ENCODE data around the gene IRF4.

DNA sequence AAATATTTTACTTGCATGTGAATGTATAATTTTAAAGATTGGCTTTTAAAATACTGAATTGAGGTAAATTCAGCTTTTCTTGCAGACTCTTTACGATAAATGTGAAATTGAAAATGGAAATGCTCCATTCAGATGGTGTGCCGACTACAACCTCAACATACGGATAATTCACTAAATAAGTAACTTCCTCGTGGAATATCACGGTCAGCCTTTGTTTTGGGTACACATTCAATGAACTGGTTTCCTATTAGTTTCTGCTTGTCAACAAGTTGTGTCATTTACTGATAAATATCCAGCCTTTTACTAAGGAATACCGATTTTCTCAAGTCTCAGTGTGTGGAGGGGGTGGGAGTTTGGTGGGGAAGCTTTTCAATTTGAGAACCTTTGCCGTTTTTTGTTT lies 2.4 kb upstream of the IRF4 start:
- TF ChIP-seq ZNF398 (tag by site-specific recombination; IDR thresholded peaks at IDR 0.05) (no peak), CTCF (tag by site-specific recombination; IDR thresholded peaks at IDR 0.05) (no peak), TCF7L2 (IDR thresholded peaks at IDR 0.05; ENCODE audit: borderline replicate concordance, low read depth, low read length) (no peak), ZNF214 (tag by site-specific recombination; IDR thresholded peaks at IDR 0.05; ENCODE audit: borderline replicate concordance) (no peak), ZNF558 (tag by site-specific recombination; IDR thresholded peaks at IDR 0.05) (no peak), ZNF692 (tag by site-specific recombination; IDR thresholded peaks at IDR 0.05) (no peak), ZNF621 (tag by site-specific recombination; IDR thresholded peaks at IDR 0.05) (no peak)
